GM08714 (cell line): ENCODE data around the gene SLC30A3.
"Not testable (repeated sequence)": the region's sequence is repeated elsewhere in the genome, so short reads cannot be mapped to it uniquely, and the experiment has no call there.

Source experiments
- H3K4me3 ChIP-seq: fragments of 200-500 bp; sonication (Bioruptor generic); 2 replicates; pipeline ENCODE4 v1.5.1; 2014; ENCODE audit warnings: mild to moderate bottlenecking, low read length, inconsistent platforms
- ZNF274 ChIP-seq: IDR thresholded peaks from 2 replicates; pipeline ENCODE4 v1.6.1; 2012; ENCODE audit warnings: mild to moderate bottlenecking, low read depth, low read length

Gene SLC30A3

GRCh38 chr2:27275211-27276150 is 12.6 kb upstream of the SLC30A3 start, which contains the start of gene DNAJC5G:
DNAJC5G (plus strand) TSS chr2:27275433; CDS start chr2:27276729, 1,296 bp downstream.
- no peak within 1 kb of the TSS for H3K4me3 ChIP-seq
- TF ChIP-seq ZNF274 = no peak

GRCh38 chr2:27272537-27273522 is 10.0 kb upstream of the SLC30A3 start:
- not testable (repeated sequence) for H3K4me3 ChIP-seq

- TF ChIP-seq ZNF274 = no peak
- no peak overlapping the region for H3K4me3 ChIP-seq
Observed at GRCh38 chr2:27271631-27272340, 8.9 kb upstream of the SLC30A3 start.

GRCh38 chr2:27270670-27271069 is 7.8 kb upstream of the SLC30A3 start:
- no peak for TF ChIP-seq ZNF274

GRCh38 chr2:27270131-27270530 is 7.3 kb upstream of the SLC30A3 start:
- H3K4me3 ChIP-seq = no peak overlapping the region
- TF ChIP-seq ZNF274 = no peak

More at GRCh38 chr2:27270670-27271069, 7.8 kb upstream of the SLC30A3 start:
- H3K4me3 ChIP-seq = no peak overlapping the region

GRCh38 chr2:27268296-27268695 is 5.4 kb upstream of the SLC30A3 start:
- not testable (repeated sequence) for H3K4me3 ChIP-seq

GRCh38 chr2:27265536-27265870 is 2.7 kb upstream of the SLC30A3 start:
- TF ChIP-seq ZNF274 = no peak
- H3K4me3 ChIP-seq = no peak overlapping the region

GRCh38 chr2:27264753-27265535 is 2.1 kb upstream of the SLC30A3 start:
- TF ChIP-seq ZNF274 = no peak
- peak overlapping the region; percentile 38; the same call in 1 of the 2 replicates for H3K4me3 ChIP-seq

- H3K4me3 ChIP-seq = peak overlapping the region; percentile 38; the same call in 1 of the 2 replicates
- TF ChIP-seq ZNF274 = no peak
Observed at GRCh38 chr2:27264253-27264752, 1.5 kb upstream of the SLC30A3 start.

- TF ChIP-seq ZNF274 = no peak
- peak overlapping the region; percentile 43; the same call in 1 of the 2 replicates for H3K4me3 ChIP-seq
Observed at GRCh38 chr2:27263287-27264252, 723 bp upstream of the SLC30A3 start.

GRCh38 chr2:27261926-27262298 is 935 bp downstream of the SLC30A3 start:
- no peak overlapping the region for H3K4me3 ChIP-seq
- TF ChIP-seq ZNF274 = no peak

GRCh38 chr2:27261241-27261925 is 1.5 kb downstream of the SLC30A3 start:
- H3K4me3 ChIP-seq = no peak overlapping the region
- no peak for TF ChIP-seq ZNF274
